ENCODE measurements around the gene ACTL10.

- TF ChIP-seq, protein P1, sequence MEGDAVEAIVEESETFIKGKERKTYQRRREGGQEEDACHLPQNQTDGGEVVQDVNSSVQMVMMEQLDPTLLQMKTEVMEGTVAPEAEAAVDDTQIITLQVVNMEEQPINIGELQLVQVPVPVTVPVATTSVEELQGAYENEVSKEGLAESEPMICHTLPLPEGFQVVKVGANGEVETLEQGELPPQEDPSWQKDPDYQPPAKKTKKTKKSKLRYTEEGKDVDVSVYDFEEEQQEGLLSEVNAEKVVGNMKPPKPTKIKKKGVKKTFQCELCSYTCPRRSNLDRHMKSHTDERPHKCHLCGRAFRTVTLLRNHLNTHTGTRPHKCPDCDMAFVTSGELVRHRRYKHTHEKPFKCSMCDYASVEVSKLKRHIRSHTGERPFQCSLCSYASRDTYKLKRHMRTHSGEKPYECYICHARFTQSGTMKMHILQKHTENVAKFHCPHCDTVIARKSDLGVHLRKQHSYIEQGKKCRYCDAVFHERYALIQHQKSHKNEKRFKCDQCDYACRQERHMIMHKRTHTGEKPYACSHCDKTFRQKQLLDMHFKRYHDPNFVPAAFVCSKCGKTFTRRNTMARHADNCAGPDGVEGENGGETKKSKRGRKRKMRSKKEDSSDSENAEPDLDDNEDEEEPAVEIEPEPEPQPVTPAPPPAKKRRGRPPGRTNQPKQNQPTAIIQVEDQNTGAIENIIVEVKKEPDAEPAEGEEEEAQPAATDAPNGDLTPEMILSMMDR (conservative IDR thresholded peaks at IDR 0.05), result no peak
- no peak for TF ChIP-seq EZH2 (IDR thresholded peaks at IDR 0.05; ENCODE audit: low read depth)
Observed at GRCh38 chr20:33701629-33702450, 35.1 kb downstream of the ACTL10 start.
